HCT116 (cell line): ENCODE data around the gene SLC5A1. TPM values are rescaled to one million over a fixed set of nuclear protein-coding genes. Genes with fewer than 3 reads are reported as not detected.

Source experiments
- ATAC-seq: fragments of 200-7000 bp; cut with Tn5 transposase; 2 replicates; pipeline ENCODE4 v1.9.1; 2020; ENCODE audit warnings: mild to moderate bottlenecking, moderate library complexity
- BruUV-seq: library from RNA; stranded (reverse); fragments of 400-500 nt; replicated peaks from 2 replicates; lab custom pipeline; 2021; lab: Mats Ljungman, UMichigan
- CTCF ChIA-PET: fragments of 300-600 bp; sonication (Branson Sonifier 250); formaldehyde crosslinking; loops from one replicate; lab custom pipeline; 2021; ENCODE audit warnings: antibody characterized with exemption; lab: Charles Lee
- POLR2A ChIA-PET: fragments of 300-600, 350-600 bp; sonication (Branson Sonifier 250); formaldehyde crosslinking; loops from one replicate; lab custom pipeline; 2021; ENCODE audit warnings: antibody characterized with exemption; lab: Charles Lee
- RAD21 ChIA-PET, 2 experiments: fragments of 300-600 bp; sonication (Branson Sonifier 250); formaldehyde crosslinking; loops; one replicate each; lab custom pipeline; 2023; ENCODE audit warnings: low total read pairs in 2 of 2; ENCODE audit not compliant: uncharacterized antibody in 2 of 2, unreplicated experiment in 2 of 2, low non-redundant PET in 1 of 2; lab: Charles Lee
- DNase-seq: peaks from one replicate; pipeline ENCODE4 v3.0.0-alpha.2; 2010; ENCODE audit warnings: low read depth, low spot score
- H2AFZ ChIP-seq: fragments of 200-600 bp; shearing (Covaris generic), sonication (generic); 2 replicates; pipeline ENCODE4 v1.6.1; 2017; ENCODE audit warnings: low read depth, mixed run types, mixed read lengths, antibody characterized with exemption, low read length; ENCODE audit not compliant: poor library complexity, severe bottlenecking
- H3K27ac ChIP-seq: 2 replicates; pipeline ENCODE4 v1.5.1; 2012; ENCODE audit warnings: low read depth, low read length
- H3K27me3 ChIP-seq: fragments of 200-600 bp; sonication (generic); 2 replicates; pipeline ENCODE4 v1.6.1; 2016; ENCODE audit warnings: mixed run types, low read length, mixed read lengths; ENCODE audit not compliant: insufficient read depth
- H3K36me3 ChIP-seq, 2 experiments: fragments of 200-500 bp in 1 of 2; fragments of 200-600 bp in 1 of 2; sonication (Bioruptor generic) in 1 of 2; sonication (generic) in 1 of 2; 2 replicates each; pipeline versions ENCODE4 v1.5.1 to v1.6.1; 2014 to 2016; ENCODE audit warnings: low read length in 2 of 2, inconsistent platforms in 1 of 2, mixed read lengths in 1 of 2, mixed run types in 1 of 2; ENCODE audit not compliant: insufficient read depth in 2 of 2, control insufficient read depth in 1 of 2
- H3K4me1 ChIP-seq, 2 experiments: fragments of 200-600 bp in 1 of 2; sonication (generic) in 1 of 2; 2 replicates each; pipeline versions ENCODE4 v1.5.1 to v1.6.1; 2012 to 2017; ENCODE audit warnings: low read length in 2 of 2, inconsistent platforms in 1 of 2, mild to moderate bottlenecking in 1 of 2, mixed read lengths in 1 of 2, mixed run types in 1 of 2, moderate library complexity in 1 of 2; ENCODE audit not compliant: insufficient read depth in 2 of 2, control insufficient read depth in 1 of 2
- H3K4me2 ChIP-seq: fragments of 200-600 bp; sonication (generic); 2 replicates; pipeline ENCODE4 v1.6.1; 2017; ENCODE audit warnings: mixed run types, low read length, mixed read lengths
- H3K4me3 ChIP-seq, 2 experiments: fragments of 200-600 bp in 1 of 2; sonication (generic) in 1 of 2; replicated peaks in 1 of 2; 2 replicates each; pipeline ENCODE4 v1.5.1; 2011 to 2016; ENCODE audit warnings: low read length in 2 of 2, control low read depth in 1 of 2, low read depth in 1 of 2, mild to moderate bottlenecking in 1 of 2, mixed read lengths in 1 of 2, mixed run types in 1 of 2
- H3K79me2 ChIP-seq: fragments of 200-600 bp; sonication (generic); 2 replicates; pipeline ENCODE4 v1.6.1; 2017; ENCODE audit warnings: mild to moderate bottlenecking, mixed run types, low read length, moderate library complexity, mixed read lengths; ENCODE audit not compliant: insufficient read depth
- H3K9ac ChIP-seq: fragments of 200-600 bp; sonication (generic); 2 replicates; pipeline ENCODE4 v1.6.1; 2016; ENCODE audit warnings: low read length, mixed read lengths
- H3K9me2 ChIP-seq: fragments of 200-600 bp; sonication (generic), shearing (Covaris generic); 2 replicates; pipeline ENCODE4 v1.6.1; 2017; ENCODE audit warnings: mixed run types, mild to moderate bottlenecking, moderate library complexity; ENCODE audit not compliant: insufficient read depth
- H3K9me3 ChIP-seq, 2 experiments: fragments of 200-500 bp in 1 of 2; fragments of 200-600 bp in 1 of 2; sonication (Bioruptor generic) in 1 of 2; sonication (generic) in 1 of 2; 2 replicates each; pipeline ENCODE4 v1.6.1; 2014 to 2017; ENCODE audit warnings: low read length in 2 of 2, mixed read lengths in 2 of 2, inconsistent platforms in 1 of 2, low read depth in 1 of 2, mild to moderate bottlenecking in 1 of 2, mixed run types in 1 of 2, moderate library complexity in 1 of 2; ENCODE audit not compliant: control insufficient read depth in 1 of 2, insufficient read depth in 1 of 2
- H4K20me1 ChIP-seq: fragments of 200-600 bp; sonication (generic), shearing (Covaris generic); 2 replicates; pipeline ENCODE4 v1.6.1; 2017; ENCODE audit warnings: mixed run types, mild to moderate bottlenecking, moderate library complexity; ENCODE audit not compliant: insufficient read depth
- CBX3 ChIP-seq: IDR thresholded peaks from 2 replicates; pipeline ENCODE4 v1.6.1; 2012; ENCODE audit warnings: low read depth
- CTCF ChIP-seq, 3 experiments: fragments of 200-600 bp in 1 of 3; sonication (generic) in 1 of 3; IDR thresholded peaks in 2 of 3; conservative IDR thresholded peaks in 1 of 3; 2 replicates each; pipeline ENCODE4 v1.5.1; 2012 to 2017; ENCODE audit warnings: low read depth in 2 of 3, low read length in 2 of 3, antibody characterized with exemption in 1 of 3, borderline replicate concordance in 1 of 3, control low read depth in 1 of 3, mild to moderate bottlenecking in 1 of 3, mixed read lengths in 1 of 3, mixed run types in 1 of 3, moderate library complexity in 1 of 3; ENCODE audit not compliant: insufficient read depth in 1 of 3
- EZH2 ChIP-seq: fragments of 200-600 bp; sonication (generic); IDR thresholded peaks from 2 replicates; pipeline ENCODE4 v1.6.1; 2017; ENCODE audit warnings: antibody characterized with exemption, mixed run types
- EZH2phosphoT487 ChIP-seq: fragments of 200-600 bp; IDR thresholded peaks from 2 replicates; pipeline ENCODE4 v1.6.1; 2018; ENCODE audit warnings: antibody characterized with exemption, borderline replicate concordance
- POLR2AphosphoS5 ChIP-seq: IDR thresholded peaks from 2 replicates; pipeline ENCODE4 v1.6.1; 2011; ENCODE audit warnings: mild to moderate bottlenecking, low read depth, low read length, moderate library complexity
- RAD21 ChIP-seq: IDR thresholded peaks from 2 replicates; pipeline ENCODE4 v1.6.1; 2012; ENCODE audit warnings: low read depth, mild to moderate bottlenecking
- SP1 ChIP-seq: IDR thresholded peaks from 2 replicates; pipeline ENCODE4 v1.6.1; 2012; ENCODE audit warnings: low read depth
- SRF ChIP-seq: IDR thresholded peaks from 2 replicates; pipeline ENCODE4 v1.6.1; 2012; ENCODE audit warnings: low read depth
- ZBTB33 ChIP-seq: IDR thresholded peaks from 2 replicates; pipeline ENCODE4 v1.6.1; 2011; ENCODE audit warnings: mild to moderate bottlenecking, low read length, moderate library complexity; ENCODE audit not compliant: insufficient replicate concordance; ENCODE audit errors: extremely low read depth
- intact Hi-C: fragments of 100-400 bp; cut with micrococcal nuclease; formaldehyde crosslinking; loops from 2 replicates; pipeline ENCODE4 v1.10.0; 2022
- total RNA-seq: library from RNA; stranded (reverse); gene quantifications from one replicate; pipeline ENCODE4 v1.2.1, GENCODE V29; 2021; ENCODE audit not compliant: unreplicated experiment

Gene SLC5A1
- total RNA-seq, 1 experiment from 2014 or later, result 0.32 TPM

DNA sequence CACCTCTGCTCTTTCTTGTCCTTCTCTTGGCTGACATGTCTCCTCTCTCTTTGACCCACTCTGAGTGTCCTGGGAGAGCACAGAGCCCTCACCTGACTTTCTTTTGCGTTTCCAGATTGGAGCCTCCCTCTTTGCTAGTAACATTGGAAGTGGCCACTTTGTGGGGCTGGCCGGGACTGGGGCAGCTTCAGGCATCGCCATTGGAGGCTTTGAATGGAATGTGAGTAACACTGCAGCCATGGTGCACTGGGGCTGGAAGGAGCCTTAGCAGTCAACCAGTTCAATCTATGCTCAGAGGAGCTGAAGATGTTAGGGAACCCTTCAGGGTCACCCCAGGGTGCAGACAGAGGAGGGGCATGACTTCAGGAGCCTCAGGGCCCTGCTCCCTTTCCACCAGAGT, 23.8 kb downstream of the SLC5A1 start (continued):
- no peak for TF ChIP-seq CTCF (IDR thresholded peaks at IDR 0.05 in 2 of 3, conservative IDR thresholded peaks at IDR 0.05 in 1 of 3; ENCODE audit: borderline replicate concordance in 1 of 3, insufficient read depth in 1 of 3, low read depth in 2 of 3, low read length in 2 of 3)
- TF ChIP-seq EZH2, result no peak
- no peak for TF ChIP-seq SP1
- no peak for TF ChIP-seq EZH2phosphoT487
- TF ChIP-seq RAD21, result no peak
- no peak for TF ChIP-seq CBX3

GRCh38 chr22:32067613-32068012, 24.6 kb downstream of the SLC5A1 start:
- Histone ChIP-seq H3K9ac (no peak overlapping the region), H3K27ac (no peak overlapping the region), H3K36me3 (no peaks in the 10 kb centered on the region), H2AFZ (no peak overlapping the region), H3K9me2 (no peaks in the 10 kb centered on the region), H3K27me3 (no peaks in the 10 kb centered on the region), H3K4me1 (no peaks in the 10 kb centered on the region), H3K4me2 (no peak overlapping the region), H3K79me2 (no peaks in the 10 kb centered on the region), H3K9me3 (no peaks in the 10 kb centered on the region), H3K4me3 (no peak overlapping the region), H4K20me1 (no peaks in the 10 kb centered on the region)
- DNase-seq (no peak), ATAC-seq (no peak)
- intact Hi-C loops, result no loop called here
- ChIA-PET CTCF (interaction anchor here (0.8 to 1.2 kb wide), 3 partner anchors 11 to 97 kb away, joined by 3 to 4 read pairs (median 3); no protein-coding TSS in a partner anchor), POLR2A (interaction anchor here (1.5 kb wide), 1 partner anchor 16 kb away, joined by 5 read pairs; no protein-coding TSS in a partner anchor), RAD21 (no interaction called here)
- TF ChIP-seq CBX3 (no peak), ZBTB33 (no peak), POLR2AphosphoS5 (no peak), SRF (no peak)
- BruUV-seq, result no TSS peak
